Keratinocyte (primary cell): ENCODE measurements around the gene ELOVL6. TPM values are rescaled to one million over a fixed set of nuclear protein-coding genes. Genes with fewer than 3 reads are reported as not detected.

ENCODE experiments used
- DNase-seq: peaks from one replicate; pipeline ENCODE4 v3.0.0-alpha.2; 2011; ENCODE audit warnings: low read depth, missing footprints, low spot score
- FAIRE-seq: peaks from 2 replicates; lab custom pipeline; 2011; peaks lifted over from hg19 to GRCh38; lab: Jason Lieb, UNC
- H2AFZ ChIP-seq: 2 replicates; pipeline ENCODE4 v1.6.0; 2012; ENCODE audit warnings: low read length, control low read depth, inconsistent platforms; ENCODE audit not compliant: control insufficient read depth
- H3K27ac ChIP-seq: 2 replicates; pipeline ENCODE4 v1.5.1; 2011; ENCODE audit warnings: low read length; ENCODE audit not compliant: control insufficient read depth, insufficient read depth
- H3K27me3 ChIP-seq: 3 replicates; pipeline ENCODE4 v1.6.0; 2011; ENCODE audit warnings: low read length; ENCODE audit not compliant: control insufficient read depth, insufficient read depth; ENCODE audit errors: extremely low read depth
- H3K36me3 ChIP-seq, 2 experiments: 2 replicates in 1 of 2; 3 replicates in 1 of 2; pipeline ENCODE4 v1.5.1; 2011; ENCODE audit warnings: low read length in 2 of 2, mild to moderate bottlenecking in 1 of 2; ENCODE audit not compliant: control insufficient read depth in 2 of 2, insufficient read depth in 2 of 2; ENCODE audit errors: extremely low read depth in 1 of 2
- H3K4me1 ChIP-seq: 3 replicates; pipeline ENCODE4 v1.5.1; 2011; ENCODE audit warnings: low read length; ENCODE audit not compliant: control insufficient read depth, insufficient read depth; ENCODE audit errors: extremely low read depth
- H3K4me2 ChIP-seq: 3 replicates; pipeline ENCODE4 v1.6.0; 2011; ENCODE audit warnings: low read depth, low read length; ENCODE audit not compliant: control insufficient read depth, insufficient read depth; ENCODE audit errors: extremely low read depth
- H3K4me3 ChIP-seq, 3 experiments: fragments of 200-600 bp in 1 of 3; sonication (generic) in 1 of 3; 2 replicates in 2 of 3; 3 replicates in 1 of 3; pipeline ENCODE4 v1.5.1; 2011 to 2016; ENCODE audit warnings: low read length in 3 of 3, mild to moderate bottlenecking in 3 of 3, control low read depth in 2 of 3, inconsistent platforms in 1 of 3, low read depth in 1 of 3, mixed read lengths in 1 of 3, mixed run types in 1 of 3, moderate library complexity in 1 of 3; ENCODE audit not compliant: control insufficient read depth in 2 of 3, insufficient read depth in 2 of 3; ENCODE audit errors: extremely low read depth in 1 of 3
- H3K79me2 ChIP-seq: 2 replicates; pipeline ENCODE4 v1.6.0; 2012; ENCODE audit warnings: low read length; ENCODE audit not compliant: control insufficient read depth, insufficient read depth
- H3K9ac ChIP-seq: 3 replicates; pipeline ENCODE4 v1.6.0; 2011; ENCODE audit warnings: low read length; ENCODE audit not compliant: control insufficient read depth, insufficient read depth; ENCODE audit errors: extremely low read depth
- H3K9me1 ChIP-seq: 3 replicates; pipeline ENCODE4 v1.6.0; 2011; ENCODE audit warnings: low read length; ENCODE audit not compliant: control insufficient read depth, insufficient read depth; ENCODE audit errors: extremely low read depth
- H3K9me3 ChIP-seq: 2 replicates; pipeline ENCODE4 v1.5.1; 2012; ENCODE audit warnings: low read depth, low read length; ENCODE audit not compliant: control insufficient read depth
- H4K20me1 ChIP-seq: 3 replicates; pipeline ENCODE4 v1.6.0; 2011; ENCODE audit warnings: low read length; ENCODE audit not compliant: control insufficient read depth, insufficient read depth; ENCODE audit errors: extremely low read depth
- EZH2 ChIP-seq: IDR thresholded peaks from one replicate; pipeline ENCODE4 v1.6.1; 2012; ENCODE audit warnings: inconsistent platforms, mild to moderate bottlenecking, low read length, moderate library complexity
- dilution Hi-C: fragments of 300-500 bp; cut with MboI; formaldehyde crosslinking; loops from one replicate; pipeline ENCODE4 v1.7.0; 2020; ENCODE audit warnings: low sequenced_read_pairs; ENCODE audit not compliant: extremely low pct_ligation_motif_present
- polyA plus RNA-seq, 5 experiments: library from polyadenylated mRNA; depleted of rRNA in 3 of 5; stranded (reverse) in 3 of 5; stranded (forward) in 1 of 5; unstranded in 1 of 5; fragments of >200 nt; gene quantifications; 1 replicate in 1 of 5; 2 replicates in 3 of 5; 3 replicates in 1 of 5; pipeline versions ENCODE4 v1.2.1 to v1.2.3, GENCODE V29; 2011 to 2012; ENCODE audit warnings: missing spikeins in 2 of 5, low read depth in 1 of 5, low replicate concordance in 1 of 5
- TF ChIP-seq, protein P1 (sequence below), 3 experiments: IDR thresholded peaks in 1 of 3; conservative IDR thresholded peaks in 1 of 3; optimal IDR thresholded peaks in 1 of 3; 2 replicates in 2 of 3; 3 replicates in 1 of 3; pipeline versions ENCODE3 to v1.5.1; 2011; ENCODE audit warnings: low read length in 3 of 3, mild to moderate bottlenecking in 3 of 3, moderate library complexity in 2 of 3, control low read depth in 1 of 3, inconsistent platforms in 1 of 3; ENCODE audit not compliant: insufficient read depth in 2 of 3; ENCODE audit errors: extremely low read depth in 1 of 3

The ELOVL6 gene
- polyA plus RNA-seq, 1 donor (not counting 4 experiments of a cell fraction or from before 2014, with no cell fraction given) = 65.9 TPM

DNA sequence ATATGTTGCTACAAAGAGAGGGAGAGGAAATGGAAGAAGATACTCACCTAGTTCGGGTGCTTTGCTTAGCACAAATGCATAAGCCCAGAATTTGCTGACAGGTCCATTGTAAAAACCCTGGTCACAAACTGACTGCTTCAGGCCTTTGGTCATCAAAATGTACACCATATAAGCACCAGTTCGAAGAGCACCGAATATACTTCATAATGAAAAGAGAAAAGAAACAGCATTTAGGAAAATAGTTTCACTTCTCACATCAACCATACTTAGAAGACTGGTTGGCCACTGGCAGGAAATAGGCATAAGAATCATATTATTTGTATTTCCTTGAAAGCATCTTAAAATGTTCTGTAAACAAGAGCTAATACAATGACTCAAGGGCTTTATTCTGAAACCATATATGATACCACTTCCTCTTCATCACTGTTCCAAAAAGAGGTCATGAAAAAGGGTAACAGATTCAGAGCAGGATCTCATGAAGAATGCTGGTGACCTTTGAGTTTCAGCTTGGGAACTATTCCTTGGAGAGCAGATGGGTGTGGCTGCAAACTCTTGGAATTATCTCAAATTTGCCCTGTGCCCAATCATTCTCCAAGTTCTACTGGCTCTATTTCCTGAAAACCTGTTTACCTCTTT, 138.7 kb downstream of the ELOVL6 start:
- Histone ChIP-seq H4K20me1 (no peaks in the 10 kb centered on the region), H3K9me1 (no peaks in the 10 kb centered on the region), H2AFZ (no peak overlapping the region), H3K4me1 (peaks cover 7% of the 10 kb centered on the region), H3K27me3 (no peaks in the 10 kb centered on the region), H3K4me3 (no peak overlapping the region), H3K9ac (no peak overlapping the region), H3K9me3 (no peaks in the 10 kb centered on the region), H3K27ac (no peak overlapping the region), H3K4me2 (no peak overlapping the region), H3K36me3 (peaks cover 2 to 7% of the 10 kb centered on the region in 2 experiments), H3K79me2 (no peaks in the 10 kb centered on the region)
- TF ChIP-seq, protein P1, sequence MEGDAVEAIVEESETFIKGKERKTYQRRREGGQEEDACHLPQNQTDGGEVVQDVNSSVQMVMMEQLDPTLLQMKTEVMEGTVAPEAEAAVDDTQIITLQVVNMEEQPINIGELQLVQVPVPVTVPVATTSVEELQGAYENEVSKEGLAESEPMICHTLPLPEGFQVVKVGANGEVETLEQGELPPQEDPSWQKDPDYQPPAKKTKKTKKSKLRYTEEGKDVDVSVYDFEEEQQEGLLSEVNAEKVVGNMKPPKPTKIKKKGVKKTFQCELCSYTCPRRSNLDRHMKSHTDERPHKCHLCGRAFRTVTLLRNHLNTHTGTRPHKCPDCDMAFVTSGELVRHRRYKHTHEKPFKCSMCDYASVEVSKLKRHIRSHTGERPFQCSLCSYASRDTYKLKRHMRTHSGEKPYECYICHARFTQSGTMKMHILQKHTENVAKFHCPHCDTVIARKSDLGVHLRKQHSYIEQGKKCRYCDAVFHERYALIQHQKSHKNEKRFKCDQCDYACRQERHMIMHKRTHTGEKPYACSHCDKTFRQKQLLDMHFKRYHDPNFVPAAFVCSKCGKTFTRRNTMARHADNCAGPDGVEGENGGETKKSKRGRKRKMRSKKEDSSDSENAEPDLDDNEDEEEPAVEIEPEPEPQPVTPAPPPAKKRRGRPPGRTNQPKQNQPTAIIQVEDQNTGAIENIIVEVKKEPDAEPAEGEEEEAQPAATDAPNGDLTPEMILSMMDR (optimal IDR thresholded peaks at IDR 0.05 in 1 of 3, IDR thresholded peaks at IDR 0.05 in 1 of 3, conservative IDR thresholded peaks at IDR 0.05 in 1 of 3; ENCODE audit: extremely low read depth in 1 of 3, insufficient read depth in 2 of 3, low read length in 3 of 3) = no peak
- no peak for TF ChIP-seq EZH2
- dilution Hi-C loops = no loop called here
- no peak for DNase-seq
- peak; percentile 5 for FAIRE-seq

DNA sequence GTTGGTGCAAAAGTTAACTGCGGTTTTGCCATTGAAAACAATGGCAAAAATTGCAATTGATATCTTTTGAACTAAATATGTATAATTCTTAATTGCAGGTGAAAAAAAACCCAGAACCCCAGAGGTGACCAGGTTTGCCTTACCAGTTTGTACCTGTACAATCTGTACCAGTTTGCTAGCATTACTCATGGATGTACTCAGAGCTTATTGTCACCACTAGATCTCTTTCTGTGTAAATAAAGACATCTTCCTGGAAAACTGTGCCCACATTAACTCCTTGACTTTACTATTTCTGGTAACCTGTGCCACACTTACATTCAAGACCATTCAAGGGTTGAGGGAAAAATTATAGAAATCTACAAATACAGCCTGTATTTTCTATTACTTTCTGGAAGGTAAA, 139.7 kb downstream of the ELOVL6 start:
- Histone ChIP-seq H3K4me3 (no peak overlapping the region), H2AFZ (no peak overlapping the region), H3K9ac (no peak overlapping the region), H3K27me3 (no peaks in the 10 kb centered on the region), H3K36me3 (peaks cover 2 to 7% of the 10 kb centered on the region in 2 experiments), H4K20me1 (no peaks in the 10 kb centered on the region), H3K27ac (no peak overlapping the region), H3K4me2 (no peak overlapping the region), H3K4me1 (peaks cover 7% of the 10 kb centered on the region), H3K9me1 (no peaks in the 10 kb centered on the region), H3K79me2 (no peaks in the 10 kb centered on the region), H3K9me3 (no peaks in the 10 kb centered on the region)
- no peak for DNase-seq
- TF ChIP-seq, protein P1 (optimal IDR thresholded peaks at IDR 0.05 in 1 of 3, IDR thresholded peaks at IDR 0.05 in 1 of 3, conservative IDR thresholded peaks at IDR 0.05 in 1 of 3; ENCODE audit: extremely low read depth in 1 of 3, insufficient read depth in 2 of 3, low read length in 3 of 3) = no peak
- TF ChIP-seq EZH2 = no peak
- dilution Hi-C loops = no loop called here
- FAIRE-seq = peak; percentile 13
